KG1 (cell line): ENCODE measurements around the gene ZFC3H1.

Experiments used
- DNase-seq: peaks from one replicate; lab custom pipeline; 2025; lab: John Stamatoyannopoulos, UW

Gene ZFC3H1

GRCh38 chr12:71627438-71628002 lies 36.1 kb downstream of the ZFC3H1 start:
- DNase-seq, result no peak

- no peak for DNase-seq
These were observed 36.9 kb downstream of the ZFC3H1 start for GRCh38 chr12:71626768-71627167.

- DNase-seq, result no peak
These were observed 37.5 kb downstream of the ZFC3H1 start for GRCh38 chr12:71626098-71626497.

- no peak for DNase-seq
These were observed 38.2 kb downstream of the ZFC3H1 start for GRCh38 chr12:71625476-71625875.

GRCh38 chr12:71621938-71622337 lies 41.7 kb downstream of the ZFC3H1 start:
- no peak for DNase-seq

- no peak for DNase-seq
These were observed 53.4 kb downstream of the ZFC3H1 start for GRCh38 chr12:71610031-71610795.

GRCh38 chr12:71607494-71608330 lies 55.9 kb downstream of the ZFC3H1 start:
- no peak for DNase-seq

- DNase-seq, result no peak
These were observed 58.6 kb downstream of the ZFC3H1 start for GRCh38 chr12:71605039-71605438.

- no peak for DNase-seq
These were observed 60.7 kb downstream of the ZFC3H1 start for GRCh38 chr12:71602761-71603577.

GRCh38 chr12:71601546-71601945 lies 62.1 kb downstream of the ZFC3H1 start:
- DNase-seq, result no peak

- no peak for DNase-seq
These were observed 64.4 kb downstream of the ZFC3H1 start for GRCh38 chr12:71599210-71599609.

- no peak for DNase-seq
These were observed 69.3 kb downstream of the ZFC3H1 start for GRCh38 chr12:71594214-71594948.

- no peak for DNase-seq
These were observed 70.8 kb downstream of the ZFC3H1 start for GRCh38 chr12:71592841-71593240.

- no peak for DNase-seq
These were observed 72.0 kb downstream of the ZFC3H1 start for GRCh38 chr12:71591601-71592000.

- DNase-seq, result no peak
These were observed 74.2 kb downstream of the ZFC3H1 start for GRCh38 chr12:71589478-71589881.

GRCh38 chr12:71587012-71587411 lies 76.6 kb downstream of the ZFC3H1 start:
- no peak for DNase-seq

- no peak for DNase-seq
These were observed 78.4 kb downstream of the ZFC3H1 start for GRCh38 chr12:71585218-71585617.

- DNase-seq, result no peak
These were observed 79.3 kb downstream of the ZFC3H1 start for GRCh38 chr12:71584356-71584755.

- DNase-seq, result no peak
These were observed 80.7 kb downstream of the ZFC3H1 start for GRCh38 chr12:71582925-71583324.

- DNase-seq, result no peak
These were observed 82.4 kb downstream of the ZFC3H1 start for GRCh38 chr12:71581206-71581605.

- no peak for DNase-seq
These were observed 84.9 kb downstream of the ZFC3H1 start for GRCh38 chr12:71578694-71579258.
